ES-I3 (cell line): ENCODE results near the gene UBASH3A.

Experiments used
- H3K36me3 ChIP-seq: 2 replicates; pipeline ENCODE4 v1.6.1; 2013; ENCODE audit warnings: mild to moderate bottlenecking, low read length, control low read depth, moderate library complexity; ENCODE audit not compliant: insufficient read depth
- H3K4me1 ChIP-seq: 2 replicates; pipeline ENCODE4 v1.6.1; 2013; ENCODE audit warnings: mild to moderate bottlenecking, control low read depth, low read length; ENCODE audit not compliant: insufficient read depth
- H3K9ac ChIP-seq: 2 replicates; pipeline ENCODE4 v1.6.1; 2013; ENCODE audit warnings: low read depth, mild to moderate bottlenecking, low read length, moderate library complexity
- H3K9me3 ChIP-seq: 2 replicates; pipeline ENCODE4 v1.6.1; 2013; ENCODE audit warnings: mild to moderate bottlenecking, low read length, moderate library complexity; ENCODE audit not compliant: control insufficient read depth, insufficient read depth

UBASH3A gene

DNA sequence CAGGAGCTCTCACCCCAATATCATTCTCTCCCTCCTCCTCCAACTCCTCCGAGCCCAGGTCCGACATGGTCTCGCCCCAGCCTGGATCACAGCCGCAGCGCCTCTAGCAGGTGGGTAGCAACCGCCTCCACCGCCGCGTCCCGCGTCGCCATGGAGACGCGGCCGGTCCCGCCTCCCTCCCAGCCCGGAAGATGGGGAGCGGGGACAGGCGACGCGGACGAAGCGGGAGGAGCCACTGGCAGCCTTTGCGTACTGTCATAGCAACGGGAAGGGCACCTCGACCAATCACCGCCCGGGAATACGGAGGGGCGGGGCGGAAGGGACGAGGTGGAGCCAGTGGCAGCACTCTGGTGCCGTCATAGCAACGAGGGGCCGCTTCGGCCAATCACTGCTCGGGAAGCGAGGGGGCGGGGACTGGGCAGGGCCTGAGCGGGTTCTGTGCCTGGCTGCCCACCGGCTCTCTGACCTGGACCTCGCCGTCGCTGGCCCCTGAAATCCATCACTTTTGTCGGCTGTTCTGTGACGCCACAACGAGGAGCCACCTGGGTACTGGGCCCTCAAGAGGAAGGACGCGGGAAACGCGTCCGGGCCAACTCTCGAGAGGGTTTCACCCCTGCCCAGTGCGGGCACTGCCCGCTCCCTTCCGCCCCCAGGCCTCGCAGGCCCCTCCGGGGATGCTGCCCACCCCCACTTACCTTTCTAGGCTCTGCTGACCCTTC lies 92.6 kb downstream of the UBASH3A start, which contains the start of gene RSPH1:
Gene RSPH1 (minus strand): TSS at position 105 of the 719 bp plus-strand sequence. CDS start 38 bp downstream, at position 67.
- no peaks in the 10 kb centered on the region for H3K9me3 ChIP-seq
- no peaks in the 10 kb centered on the region for H3K36me3 ChIP-seq
- H3K9ac ChIP-seq = peak within 1 kb of the TSS; percentile 80
- 0 out of 2 replicates have a peak, but pooled peaks cover 2% of the 10 kb centered on the region for H3K4me1 ChIP-seq

DNA sequence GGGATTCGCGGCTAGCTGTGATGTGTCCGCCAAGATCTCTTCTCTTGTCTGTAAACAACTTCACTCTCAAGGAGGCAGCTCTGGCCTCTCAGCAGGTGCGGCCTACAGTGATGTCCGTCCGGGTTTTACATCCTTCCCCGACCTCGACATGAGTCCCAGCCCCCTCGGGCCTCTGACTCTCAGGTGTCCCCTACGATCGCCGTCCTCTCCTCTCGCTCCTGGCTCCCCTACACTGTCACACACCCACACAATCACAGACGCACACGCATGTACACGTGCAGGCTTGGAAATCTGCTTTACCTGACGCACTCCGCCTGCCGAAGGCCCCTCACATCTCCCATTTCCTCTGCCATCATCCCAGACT lies 93.1 kb downstream of the UBASH3A start:
- Histone ChIP-seq H3K36me3 (no peaks in the 10 kb centered on the region), H3K9ac (peak overlapping the region; percentile 80), H3K9me3 (no peaks in the 10 kb centered on the region), H3K4me1 (0 out of 2 replicates have a peak, but pooled peaks cover 2% of the 10 kb centered on the region)
